ENCODE measurements around the gene CAPZA2. TPM values are rescaled to one million over a fixed set of nuclear protein-coding genes. Genes with fewer than 3 reads are reported as not detected.

Gene CAPZA2
- total RNA-seq, 1 experiment from 2014 or later = 153 TPM

GRCh38 chr7:116929021-116929420 is 66.6 kb downstream of the CAPZA2 start (continued):
- TF ChIP-seq ZNF232 (CRISPR knock-in tag; IDR thresholded peaks at IDR 0.05) = no peak
- no peak for TF ChIP-seq AFF4 (CRISPR knock-in tag; IDR thresholded peaks at IDR 0.05; ENCODE audit: borderline replicate concordance)
- TF ChIP-seq ESRRA (CRISPR knock-in tag; IDR thresholded peaks at IDR 0.05; ENCODE audit: borderline replicate concordance) = no peak
- TF ChIP-seq, protein P1, sequence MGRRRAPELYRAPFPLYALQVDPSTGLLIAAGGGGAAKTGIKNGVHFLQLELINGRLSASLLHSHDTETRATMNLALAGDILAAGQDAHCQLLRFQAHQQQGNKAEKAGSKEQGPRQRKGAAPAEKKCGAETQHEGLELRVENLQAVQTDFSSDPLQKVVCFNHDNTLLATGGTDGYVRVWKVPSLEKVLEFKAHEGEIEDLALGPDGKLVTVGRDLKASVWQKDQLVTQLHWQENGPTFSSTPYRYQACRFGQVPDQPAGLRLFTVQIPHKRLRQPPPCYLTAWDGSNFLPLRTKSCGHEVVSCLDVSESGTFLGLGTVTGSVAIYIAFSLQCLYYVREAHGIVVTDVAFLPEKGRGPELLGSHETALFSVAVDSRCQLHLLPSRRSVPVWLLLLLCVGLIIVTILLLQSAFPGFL (CRISPR knock-in tag; IDR thresholded peaks at IDR 0.05; ENCODE audit: borderline replicate concordance) = no peak
- no peak for TF ChIP-seq TEAD4 (CRISPR knock-in tag; IDR thresholded peaks at IDR 0.05)
- TF ChIP-seq EMX1 (CRISPR knock-in tag; IDR thresholded peaks at IDR 0.05) = no peak
- TF ChIP-seq, protein P2, sequence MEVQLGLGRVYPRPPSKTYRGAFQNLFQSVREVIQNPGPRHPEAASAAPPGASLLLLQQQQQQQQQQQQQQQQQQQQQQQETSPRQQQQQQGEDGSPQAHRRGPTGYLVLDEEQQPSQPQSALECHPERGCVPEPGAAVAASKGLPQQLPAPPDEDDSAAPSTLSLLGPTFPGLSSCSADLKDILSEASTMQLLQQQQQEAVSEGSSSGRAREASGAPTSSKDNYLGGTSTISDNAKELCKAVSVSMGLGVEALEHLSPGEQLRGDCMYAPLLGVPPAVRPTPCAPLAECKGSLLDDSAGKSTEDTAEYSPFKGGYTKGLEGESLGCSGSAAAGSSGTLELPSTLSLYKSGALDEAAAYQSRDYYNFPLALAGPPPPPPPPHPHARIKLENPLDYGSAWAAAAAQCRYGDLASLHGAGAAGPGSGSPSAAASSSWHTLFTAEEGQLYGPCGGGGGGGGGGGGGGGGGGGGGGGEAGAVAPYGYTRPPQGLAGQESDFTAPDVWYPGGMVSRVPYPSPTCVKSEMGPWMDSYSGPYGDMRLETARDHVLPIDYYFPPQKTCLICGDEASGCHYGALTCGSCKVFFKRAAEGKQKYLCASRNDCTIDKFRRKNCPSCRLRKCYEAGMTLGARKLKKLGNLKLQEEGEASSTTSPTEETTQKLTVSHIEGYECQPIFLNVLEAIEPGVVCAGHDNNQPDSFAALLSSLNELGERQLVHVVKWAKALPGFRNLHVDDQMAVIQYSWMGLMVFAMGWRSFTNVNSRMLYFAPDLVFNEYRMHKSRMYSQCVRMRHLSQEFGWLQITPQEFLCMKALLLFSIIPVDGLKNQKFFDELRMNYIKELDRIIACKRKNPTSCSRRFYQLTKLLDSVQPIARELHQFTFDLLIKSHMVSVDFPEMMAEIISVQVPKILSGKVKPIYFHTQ (CRISPR knock-in tag; IDR thresholded peaks at IDR 0.05) = no peak
- no peak for TF ChIP-seq CBFB (CRISPR knock-in tag; IDR thresholded peaks at IDR 0.05; ENCODE audit: low read depth)
- TF ChIP-seq PRDM15 (CRISPR knock-in tag; IDR thresholded peaks at IDR 0.05) = no peak

DNA sequence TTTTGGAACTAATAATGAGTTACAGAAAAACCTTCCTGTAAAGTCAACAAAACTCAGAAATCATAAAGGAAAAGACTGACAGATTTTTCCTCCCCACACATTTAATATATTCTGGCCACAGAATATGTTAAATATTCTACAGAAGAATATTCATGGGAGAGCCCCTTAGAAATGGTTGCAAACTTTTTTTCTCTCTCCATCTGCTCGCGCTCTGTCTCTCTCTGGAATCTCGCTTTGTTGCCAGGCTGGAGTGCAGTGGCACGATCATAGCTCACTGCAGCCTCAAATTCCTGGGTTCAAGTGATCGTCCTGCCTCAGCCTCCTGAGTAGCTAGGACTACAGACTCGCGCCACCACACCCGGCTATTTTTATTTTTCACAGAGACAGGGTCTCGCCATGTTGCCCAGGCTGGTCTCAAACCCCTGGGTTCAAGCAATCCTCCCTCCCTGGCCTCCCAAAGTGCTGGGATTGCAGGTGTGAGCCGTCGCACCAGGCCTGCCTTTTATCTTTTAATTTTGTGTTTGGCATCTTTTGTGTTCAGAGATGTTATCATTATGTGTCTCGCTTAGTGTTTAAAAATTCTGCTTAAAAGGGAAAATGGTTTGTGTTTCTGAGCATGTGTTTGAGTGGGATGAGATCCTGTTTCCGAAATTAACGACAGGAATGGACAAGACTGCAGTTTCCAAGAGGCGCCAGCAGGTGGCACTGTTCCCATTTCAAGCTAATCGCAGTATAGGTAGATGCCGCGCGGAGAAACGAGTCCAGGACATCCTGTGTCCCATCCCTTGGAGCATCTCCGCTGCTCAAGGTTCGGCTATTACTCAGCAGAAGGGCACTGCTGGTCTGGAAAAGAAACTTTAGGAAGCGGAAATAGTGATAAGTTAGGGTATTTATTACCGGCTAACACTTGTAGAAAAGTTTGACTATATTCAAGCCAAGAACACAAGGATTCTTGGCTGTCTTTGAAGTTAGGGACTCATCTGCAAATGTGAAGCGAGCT is 67.8 kb downstream of the CAPZA2 start:
- POLR2A ChIA-PET = interaction anchor here (1.0 to 1.5 kb wide), 2 partner anchors 23 to 24 kb away, joined by 3 read pairs; partner anchors contain the start of gene ST7
- H3K9me3 Mint-ChIP-seq = no peaks in the 10 kb centered on the region

More for the DNA sequence above, 67.8 kb downstream of the CAPZA2 start:
- H3K36me3 Mint-ChIP-seq = no peaks in the 10 kb centered on the region
- CTCF ChIA-PET = interaction anchor here (0.6 to 2.9 kb wide), 18 partner anchors 10 to 282 kb away, joined by 3 to 36 read pairs (median 5); no protein-coding TSS in a partner anchor
- ATAC-seq = peak; percentile 92
- H3K27ac Mint-ChIP-seq = no peak overlapping the region
- DNase-seq (ENCODE audit: low spot score) = peak; percentile 91
- H3K4me1 Mint-ChIP-seq = peaks cover 16% of the 10 kb centered on the region
- H3K4me3 Mint-ChIP-seq = no peak overlapping the region
- TF ChIP-seq, protein P3, sequence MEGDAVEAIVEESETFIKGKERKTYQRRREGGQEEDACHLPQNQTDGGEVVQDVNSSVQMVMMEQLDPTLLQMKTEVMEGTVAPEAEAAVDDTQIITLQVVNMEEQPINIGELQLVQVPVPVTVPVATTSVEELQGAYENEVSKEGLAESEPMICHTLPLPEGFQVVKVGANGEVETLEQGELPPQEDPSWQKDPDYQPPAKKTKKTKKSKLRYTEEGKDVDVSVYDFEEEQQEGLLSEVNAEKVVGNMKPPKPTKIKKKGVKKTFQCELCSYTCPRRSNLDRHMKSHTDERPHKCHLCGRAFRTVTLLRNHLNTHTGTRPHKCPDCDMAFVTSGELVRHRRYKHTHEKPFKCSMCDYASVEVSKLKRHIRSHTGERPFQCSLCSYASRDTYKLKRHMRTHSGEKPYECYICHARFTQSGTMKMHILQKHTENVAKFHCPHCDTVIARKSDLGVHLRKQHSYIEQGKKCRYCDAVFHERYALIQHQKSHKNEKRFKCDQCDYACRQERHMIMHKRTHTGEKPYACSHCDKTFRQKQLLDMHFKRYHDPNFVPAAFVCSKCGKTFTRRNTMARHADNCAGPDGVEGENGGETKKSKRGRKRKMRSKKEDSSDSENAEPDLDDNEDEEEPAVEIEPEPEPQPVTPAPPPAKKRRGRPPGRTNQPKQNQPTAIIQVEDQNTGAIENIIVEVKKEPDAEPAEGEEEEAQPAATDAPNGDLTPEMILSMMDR (IDR thresholded peaks at IDR 0.05) = peak; percentile 92
- TF ChIP-seq NFE2L1 (CRISPR knock-in tag; IDR thresholded peaks at IDR 0.05) (peak; percentile 22; the same call in 1 of the 2 replicates), NFYB (CRISPR knock-in tag; conservative IDR thresholded peaks at IDR 0.05; ENCODE audit: low read depth) (no peak), TCF7 (CRISPR knock-in tag; IDR thresholded peaks at IDR 0.05; ENCODE audit: low read depth) (no peak)
- peaks cover 7% of the 10 kb centered on the region for H3K27me3 Mint-ChIP-seq (ENCODE audit: low read depth)

All from WTC11 (cell line).